Activated CD8-positive, alpha-beta T cell treated with anti-CD3 and anti-CD28 coated beads for 36 hours (primary cell): ENCODE measurements around the gene ST6GALNAC4. TPM values are rescaled to one million over a fixed set of nuclear protein-coding genes. Genes with fewer than 3 reads are reported as not detected.

Experiments used
- ATAC-seq: fragments of 200-7000 bp; cut with Tn5 transposase; one replicate; pipeline ENCODE4 v1.10.0; 2021; ENCODE audit warnings: mild to moderate bottlenecking, moderate library complexity
- CTCF ChIA-PET: fragments of 350-600 bp; sonication (Branson Sonifier 250); formaldehyde crosslinking; loops from one replicate; lab custom pipeline; 2021; ENCODE audit warnings: antibody characterized with exemption; lab: Charles Lee
- POLR2A ChIA-PET: fragments of 350-600 bp; sonication (Branson Sonifier 250); formaldehyde crosslinking; loops from one replicate; lab custom pipeline; 2021; ENCODE audit warnings: antibody characterized with exemption; lab: Charles Lee
- DNase-seq: peaks from one replicate; pipeline ENCODE4 v3.0.0-alpha.2; 2020
- H3K27ac Mint-ChIP-seq: one replicate; pipeline ENCODE4 v1.8.0; 2021; ENCODE audit warnings: mild to moderate bottlenecking, mixed read lengths
- H3K27me3 Mint-ChIP-seq: one replicate; pipeline ENCODE4 v1.8.0; 2021; ENCODE audit warnings: mixed read lengths
- H3K36me3 Mint-ChIP-seq: one replicate; pipeline ENCODE4 v1.8.0; 2021; ENCODE audit warnings: low read depth, mixed read lengths
- H3K4me1 Mint-ChIP-seq: one replicate; pipeline ENCODE4 v1.8.0; 2021; ENCODE audit warnings: low read depth, mixed read lengths
- H3K4me3 Mint-ChIP-seq: one replicate; pipeline ENCODE4 v1.8.0; 2021; ENCODE audit warnings: mild to moderate bottlenecking, moderate library complexity, mixed read lengths
- H3K9me3 Mint-ChIP-seq: one replicate; pipeline ENCODE4 v1.8.0; 2021; ENCODE audit warnings: mixed read lengths
- intact Hi-C: fragments of 100-400 bp; cut with micrococcal nuclease; formaldehyde crosslinking; loops from one replicate; pipeline ENCODE4 v1.10.0; 2022
- total RNA-seq, 2 experiments: library from RNA; stranded (reverse); gene quantifications; one replicate each; pipeline ENCODE4 v1.2.3, GENCODE V29; 2021
- TF ChIP-seq, protein P1 (sequence below): fragments of 200-600 bp; IDR thresholded peaks from one replicate; pipeline ENCODE4 v1.8.0; 2022; ENCODE audit warnings: antibody characterized with exemption, mild to moderate bottlenecking

ST6GALNAC4 gene
- total RNA-seq, 2 experiments from 2014 or later = 34.3 to 34.9 TPM

DNA sequence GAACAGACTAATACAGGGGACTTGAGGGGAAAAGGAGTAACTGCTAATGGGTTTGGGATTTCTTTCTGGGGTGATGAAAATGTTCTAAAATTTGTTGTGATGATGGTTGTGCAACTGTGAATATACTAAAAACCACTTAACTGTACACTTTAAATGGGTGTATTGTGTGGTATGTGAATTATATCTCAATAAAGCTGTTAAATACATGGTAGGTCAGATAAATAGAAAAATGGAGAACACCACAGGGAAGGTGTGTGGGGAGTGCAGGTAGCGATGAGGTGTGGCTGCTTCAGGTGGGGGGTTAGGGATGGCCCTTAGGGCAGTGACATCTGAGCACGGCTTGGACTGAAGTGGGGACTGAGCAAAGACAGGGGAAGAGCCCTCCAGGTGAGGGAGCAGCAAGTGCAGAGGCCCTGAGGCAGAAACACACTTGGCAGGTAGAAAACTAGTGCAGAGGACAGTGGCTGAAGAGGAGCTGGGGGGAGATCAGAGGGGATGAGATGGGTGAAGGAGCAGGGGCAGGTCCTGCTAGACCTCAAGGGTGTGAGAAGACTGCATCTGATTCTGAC, 43.1 kb upstream of the ST6GALNAC4 start:
- TF ChIP-seq, protein P1, sequence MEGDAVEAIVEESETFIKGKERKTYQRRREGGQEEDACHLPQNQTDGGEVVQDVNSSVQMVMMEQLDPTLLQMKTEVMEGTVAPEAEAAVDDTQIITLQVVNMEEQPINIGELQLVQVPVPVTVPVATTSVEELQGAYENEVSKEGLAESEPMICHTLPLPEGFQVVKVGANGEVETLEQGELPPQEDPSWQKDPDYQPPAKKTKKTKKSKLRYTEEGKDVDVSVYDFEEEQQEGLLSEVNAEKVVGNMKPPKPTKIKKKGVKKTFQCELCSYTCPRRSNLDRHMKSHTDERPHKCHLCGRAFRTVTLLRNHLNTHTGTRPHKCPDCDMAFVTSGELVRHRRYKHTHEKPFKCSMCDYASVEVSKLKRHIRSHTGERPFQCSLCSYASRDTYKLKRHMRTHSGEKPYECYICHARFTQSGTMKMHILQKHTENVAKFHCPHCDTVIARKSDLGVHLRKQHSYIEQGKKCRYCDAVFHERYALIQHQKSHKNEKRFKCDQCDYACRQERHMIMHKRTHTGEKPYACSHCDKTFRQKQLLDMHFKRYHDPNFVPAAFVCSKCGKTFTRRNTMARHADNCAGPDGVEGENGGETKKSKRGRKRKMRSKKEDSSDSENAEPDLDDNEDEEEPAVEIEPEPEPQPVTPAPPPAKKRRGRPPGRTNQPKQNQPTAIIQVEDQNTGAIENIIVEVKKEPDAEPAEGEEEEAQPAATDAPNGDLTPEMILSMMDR = no peak
- CTCF ChIA-PET = interaction anchor here (1.0 to 30.0 kb wide), 6 partner anchors 16 to 158 kb away, joined by 3 to 631 read pairs (median 86); partner anchors contain the start of gene EEIG1

DNA sequence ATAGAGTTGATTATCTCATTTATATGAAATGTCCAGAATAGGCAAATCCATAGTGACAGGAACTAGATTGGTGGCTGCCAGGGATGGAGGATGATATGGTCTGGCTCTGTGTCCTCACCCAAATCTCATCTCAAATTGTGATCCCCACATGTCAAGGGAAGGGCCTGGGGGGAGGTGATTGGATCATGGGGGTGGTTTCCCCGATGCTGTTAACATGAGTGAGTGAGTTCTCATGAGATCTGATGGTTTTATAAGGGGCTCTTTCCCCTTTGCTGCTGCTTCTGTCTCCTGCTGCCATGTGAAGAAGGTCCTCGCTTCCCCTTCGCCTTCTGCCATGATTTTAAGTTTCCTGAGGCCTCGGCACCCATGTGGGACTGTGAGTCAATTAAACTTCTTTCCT, 42.6 kb upstream of the ST6GALNAC4 start:
- Mint-ChIP-seq H3K4me1 (peaks cover 87% of the 10 kb centered on the region), H3K36me3 (peaks cover 30% of the 10 kb centered on the region), H3K9me3 (peaks cover 6% of the 10 kb centered on the region), H3K27ac (peak overlapping the region; percentile 99), H3K27me3 (no peaks in the 10 kb centered on the region), H3K4me3 (no peak overlapping the region)
- intact Hi-C loops = loop anchor here (5.0 kb wide), 1 partner anchor 68 kb away; no protein-coding TSS in a partner anchor
- ATAC-seq = no peak
- ChIA-PET CTCF (interaction anchor here (0.6 to 30.0 kb wide), 6 partner anchors 16 to 158 kb away, joined by 3 to 631 read pairs (median 83); partner anchors contain the start of gene EEIG1), POLR2A (interaction anchor here (1.4 to 25.2 kb wide), 3 partner anchors 11 to 76 kb away, joined by 5 to 408 read pairs (median 5); partner anchors contain the start of gene EEIG1)
- no peak for DNase-seq
- TF ChIP-seq, protein P1 = no peak

More for the DNA sequence above, 43.1 kb upstream of the ST6GALNAC4 start:
- intact Hi-C loops = loop anchor here (5.0 kb wide), 1 partner anchor 67 kb away; no protein-coding TSS in a partner anchor
- peak overlapping the region; percentile 99 for H3K27ac Mint-ChIP-seq
- H3K9me3 Mint-ChIP-seq = peaks cover 6% of the 10 kb centered on the region
- POLR2A ChIA-PET = interaction anchor here (1.4 to 25.2 kb wide), 3 partner anchors 11 to 75 kb away, joined by 5 to 408 read pairs (median 5); partner anchors contain the start of gene EEIG1
- H3K36me3 Mint-ChIP-seq = peaks cover 30% of the 10 kb centered on the region
- DNase-seq (no peak), ATAC-seq (no peak)
- H3K4me3 Mint-ChIP-seq = no peak overlapping the region
- H3K4me1 Mint-ChIP-seq = peaks cover 85% of the 10 kb centered on the region
- no peaks in the 10 kb centered on the region for H3K27me3 Mint-ChIP-seq

DNA sequence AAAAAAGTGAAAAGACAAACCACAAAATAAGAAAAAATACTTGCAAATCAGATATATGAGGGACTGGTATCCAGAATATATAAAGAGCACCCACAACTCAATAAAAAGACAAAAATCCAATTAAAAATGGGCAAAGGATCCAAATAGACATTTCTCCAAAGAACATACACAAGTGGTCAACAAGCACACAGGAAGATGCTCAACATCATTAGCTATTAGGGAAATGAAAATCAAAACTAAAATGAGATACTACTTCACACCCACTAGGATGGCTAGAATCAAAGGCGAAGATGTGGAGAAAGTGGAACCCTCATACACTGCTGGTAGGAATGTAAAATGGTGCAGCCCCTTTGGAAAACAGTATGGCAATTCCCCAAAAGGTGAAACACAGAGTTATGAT, 41.9 kb upstream of the ST6GALNAC4 start:
- H3K27me3 Mint-ChIP-seq = no peaks in the 10 kb centered on the region
- no peak for ATAC-seq
- H3K27ac Mint-ChIP-seq = peak overlapping the region; percentile 99
- H3K36me3 Mint-ChIP-seq = peaks cover 30% of the 10 kb centered on the region
- ChIA-PET CTCF (interaction anchor here (0.6 to 30.0 kb wide), 9 partner anchors 9 to 159 kb away, joined by 3 to 631 read pairs (median 3); partner anchors contain the start of gene EEIG1), POLR2A (interaction anchor here (1.4 to 25.2 kb wide), 2 partner anchors 18 to 76 kb away, joined by 5 to 408 read pairs; partner anchors contain the start of gene EEIG1)
- H3K9me3 Mint-ChIP-seq = peaks cover 6% of the 10 kb centered on the region
- no peak for DNase-seq
- intact Hi-C loops = loop anchor here (5.0 kb wide), 1 partner anchor 69 kb away; no protein-coding TSS in a partner anchor
- TF ChIP-seq, protein P1 = no peak
- no peak overlapping the region for H3K4me3 Mint-ChIP-seq
- peaks cover 87% of the 10 kb centered on the region for H3K4me1 Mint-ChIP-seq

DNA sequence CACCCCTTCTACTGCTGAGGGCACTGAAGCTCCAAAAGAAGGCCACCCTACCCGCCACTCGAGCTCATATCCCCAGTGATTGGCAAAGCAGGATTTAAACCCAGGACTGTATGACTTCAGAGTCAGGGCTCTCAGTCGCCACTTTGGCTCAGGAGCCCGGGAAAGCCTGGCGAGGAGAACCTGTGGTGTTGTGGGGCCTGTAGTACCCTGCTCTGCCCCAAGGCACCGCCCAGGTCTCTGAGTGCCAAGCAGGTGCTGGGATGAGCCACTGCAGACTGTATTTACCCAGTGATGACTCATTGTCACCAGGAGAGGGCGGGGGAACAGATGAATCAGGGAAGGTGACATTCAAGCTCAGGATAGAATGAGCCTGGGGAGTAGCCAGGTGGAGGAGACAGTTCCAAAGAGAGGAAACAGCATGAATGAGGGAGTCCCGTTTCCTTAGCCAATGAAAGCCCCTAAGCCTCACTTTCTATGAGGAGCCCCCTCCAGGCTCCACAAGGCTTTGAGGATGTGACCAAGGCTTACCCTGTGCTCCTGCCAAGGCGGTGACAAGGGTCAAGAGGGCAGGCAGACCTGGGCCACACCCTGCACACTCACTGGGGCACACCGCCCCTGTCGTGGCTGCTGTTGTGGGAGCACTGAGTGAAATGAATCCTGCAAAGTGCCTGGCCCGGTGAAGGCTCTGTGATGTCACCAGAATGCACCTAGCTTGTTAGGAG, 38.6 kb upstream of the ST6GALNAC4 start:
- intact Hi-C loops = loop anchor here (5.0 kb wide), 1 partner anchor 72 kb away; no protein-coding TSS in a partner anchor
- Mint-ChIP-seq H3K4me3 (peak overlapping the region; percentile 46), H3K27ac (peak overlapping the region; percentile 88), H3K27me3 (no peaks in the 10 kb centered on the region), H3K4me1 (peaks cover 80% of the 10 kb centered on the region), H3K36me3 (peaks cover 23% of the 10 kb centered on the region), H3K9me3 (peaks cover 6% of the 10 kb centered on the region)
- ChIA-PET CTCF (interaction anchor here (0.6 to 30.0 kb wide), 7 partner anchors 9 to 88 kb away, joined by 3 to 631 read pairs (median 12); partner anchors contain the start of gene EEIG1), POLR2A (interaction anchor here (0.8 to 25.2 kb wide), 11 partner anchors 17 to 147 kb away, joined by 3 to 408 read pairs (median 6); partner anchors contain the start of gene EEIG1)
- TF ChIP-seq, protein P1 = peak; percentile 68
- DNase-seq = peak; percentile 96
- peak; percentile 90 for ATAC-seq
